Stimulated activated CD4-positive, alpha-beta T cell treated with anti-CD3 and anti-CD28 coated beads, Interleukin-4, amount 100 ng/mL, for 48 hours (primary cell): ENCODE measurements around the gene TBC1D5.

Experiments
- DNase-seq, 2 donors: peaks; one replicate each; pipeline ENCODE4 v3.0.0-alpha.2; 2020; ENCODE audit warnings: low read depth in 2 of 2

TBC1D5 gene

DNA sequence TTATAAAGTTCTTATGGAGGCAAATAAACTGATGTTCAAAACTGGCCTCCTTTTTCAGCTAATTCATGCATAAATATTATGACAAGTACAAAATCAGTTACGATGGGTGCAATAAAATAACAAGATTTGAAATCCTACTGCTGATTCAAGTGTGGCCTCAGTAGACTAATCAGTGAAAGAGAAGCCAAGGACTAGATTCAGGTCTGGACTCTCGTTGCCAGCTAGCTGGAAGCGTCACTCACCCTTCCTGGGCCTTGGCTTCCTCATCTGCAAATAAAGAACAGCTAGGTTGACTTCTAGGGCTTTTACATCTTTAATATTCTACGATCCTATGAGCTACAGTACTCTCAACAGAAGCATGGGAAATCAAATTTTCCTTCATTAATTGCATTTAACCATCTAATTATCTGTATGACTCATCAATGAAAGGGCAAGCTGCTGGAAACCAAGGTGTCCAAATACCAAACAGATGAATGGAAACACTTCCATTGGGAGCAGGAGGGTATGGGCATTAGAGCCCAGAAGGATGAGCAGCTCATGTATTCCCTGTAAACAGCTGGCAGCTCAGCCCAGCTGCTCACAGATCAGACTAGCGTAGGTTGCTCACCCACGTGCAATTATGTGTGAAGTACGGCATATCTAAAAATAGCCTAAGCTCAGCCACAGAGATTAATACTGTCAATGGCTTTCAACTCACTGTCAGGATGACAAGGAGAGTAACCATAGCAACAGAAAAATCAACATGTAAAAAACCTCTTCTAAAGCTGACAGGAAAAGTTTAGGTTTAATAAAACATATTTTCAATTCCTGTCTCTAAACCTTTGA lies 562.8 kb downstream of the TBC1D5 start:
- DNase-seq: no peak

DNA sequence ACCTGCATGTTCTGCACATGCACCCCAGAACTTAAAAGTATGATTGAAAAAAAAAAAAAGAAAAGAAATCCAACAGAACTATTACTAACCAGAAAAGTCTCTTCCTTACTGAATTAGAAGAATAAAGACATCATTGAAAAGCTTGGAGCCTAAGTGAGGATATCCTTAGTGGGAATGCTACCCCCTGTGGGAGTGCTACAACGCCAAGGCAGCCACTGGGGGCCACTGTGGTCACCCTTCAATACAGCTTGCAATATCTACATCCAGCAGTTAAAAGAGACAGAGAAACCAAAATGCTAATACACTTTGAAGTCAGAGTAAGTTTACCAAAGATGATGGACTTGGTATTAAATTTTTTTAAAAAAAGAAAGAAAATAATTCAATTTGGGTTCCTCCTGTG lies 565.7 kb downstream of the TBC1D5 start:
- DNase-seq: no peak

DNA sequence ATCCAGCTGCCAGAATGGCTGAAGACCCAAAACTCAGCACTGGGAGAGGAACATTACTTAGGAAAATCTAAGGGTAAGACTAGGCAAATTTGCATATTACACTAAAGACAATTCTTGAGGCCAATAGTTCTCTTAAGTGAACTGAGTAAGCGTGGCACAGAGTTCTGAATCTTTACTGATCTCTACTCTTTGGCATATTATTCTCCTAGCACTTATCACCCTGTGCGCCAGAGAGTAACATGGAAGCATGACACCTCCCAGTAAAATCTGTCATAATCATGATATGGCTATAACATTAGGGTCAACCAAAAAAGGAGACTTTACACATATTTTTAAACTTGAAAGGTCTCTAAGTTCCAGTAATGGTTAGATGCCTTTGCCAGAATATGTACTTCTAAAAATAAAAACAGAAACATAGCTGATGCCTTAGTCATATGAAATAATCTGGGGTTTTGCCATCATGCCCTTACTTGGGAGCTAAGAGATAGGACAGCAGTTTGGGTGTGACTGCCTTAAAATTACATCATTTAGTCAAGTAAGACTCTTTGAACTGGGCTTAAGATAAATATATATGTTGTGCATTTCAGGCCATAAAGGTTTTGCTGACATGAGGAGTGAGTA lies 567.1 kb downstream of the TBC1D5 start:
- DNase-seq: no peak

DNA sequence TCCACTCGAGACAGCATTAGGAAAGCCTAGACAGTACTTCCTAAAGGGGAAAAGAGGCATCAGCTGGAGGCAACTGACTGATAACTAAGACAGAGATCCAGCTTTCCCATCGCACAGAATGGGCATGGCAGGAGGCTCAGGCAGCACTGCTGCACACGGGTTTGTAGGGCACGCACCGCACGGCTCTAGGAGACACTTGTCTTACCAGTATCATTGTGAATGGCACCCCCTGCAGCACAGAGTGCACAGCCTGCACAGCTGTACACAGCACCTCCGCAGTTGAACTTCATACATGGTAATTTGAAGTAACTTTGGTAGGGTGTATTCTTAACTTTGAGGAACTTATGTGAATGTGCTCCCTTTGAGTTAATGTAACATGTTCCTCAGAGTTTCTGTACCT lies 576.1 kb downstream of the TBC1D5 start:
- DNase-seq: no peak

DNA sequence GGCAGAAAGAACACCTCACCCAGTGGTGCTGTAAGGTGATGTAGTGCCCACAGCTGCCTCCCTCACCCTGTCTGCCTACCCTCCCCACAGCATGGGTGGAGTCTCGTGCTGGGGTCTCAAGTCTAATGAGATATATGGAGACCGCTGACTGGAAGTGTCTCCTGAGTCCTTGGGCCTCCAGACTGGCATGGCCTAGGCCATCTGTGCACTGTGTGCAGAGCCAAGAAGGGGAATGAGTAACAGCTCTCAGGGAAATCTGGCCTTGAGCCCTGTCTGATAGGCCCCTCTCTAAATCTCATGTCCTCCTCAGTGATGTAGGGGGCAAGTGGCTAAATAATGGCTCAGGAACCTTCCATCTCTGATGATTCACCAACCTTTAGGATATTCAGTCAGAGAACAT lies 580.3 kb downstream of the TBC1D5 start:
- no peak for DNase-seq

DNA sequence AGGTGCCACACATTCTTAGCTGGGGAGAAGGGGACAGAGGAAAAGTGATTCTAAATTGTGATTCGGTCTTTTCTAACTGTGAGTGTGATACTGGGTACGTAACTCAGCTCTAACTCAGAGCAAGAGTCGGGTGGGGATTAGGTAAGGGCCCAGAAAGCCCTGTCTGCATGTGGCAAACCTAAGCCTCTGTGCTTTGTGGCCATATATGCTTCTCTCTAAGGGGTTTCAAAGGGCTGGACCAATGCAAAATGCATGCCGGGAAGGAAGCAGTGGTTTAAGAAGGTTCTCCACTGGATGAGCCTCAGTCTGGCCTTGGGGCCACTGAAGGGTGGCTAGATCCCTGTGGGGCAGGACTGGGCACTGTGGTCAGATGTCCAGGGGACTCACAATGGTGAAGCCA lies 581.8 kb downstream of the TBC1D5 start:
- DNase-seq: no peak

DNA sequence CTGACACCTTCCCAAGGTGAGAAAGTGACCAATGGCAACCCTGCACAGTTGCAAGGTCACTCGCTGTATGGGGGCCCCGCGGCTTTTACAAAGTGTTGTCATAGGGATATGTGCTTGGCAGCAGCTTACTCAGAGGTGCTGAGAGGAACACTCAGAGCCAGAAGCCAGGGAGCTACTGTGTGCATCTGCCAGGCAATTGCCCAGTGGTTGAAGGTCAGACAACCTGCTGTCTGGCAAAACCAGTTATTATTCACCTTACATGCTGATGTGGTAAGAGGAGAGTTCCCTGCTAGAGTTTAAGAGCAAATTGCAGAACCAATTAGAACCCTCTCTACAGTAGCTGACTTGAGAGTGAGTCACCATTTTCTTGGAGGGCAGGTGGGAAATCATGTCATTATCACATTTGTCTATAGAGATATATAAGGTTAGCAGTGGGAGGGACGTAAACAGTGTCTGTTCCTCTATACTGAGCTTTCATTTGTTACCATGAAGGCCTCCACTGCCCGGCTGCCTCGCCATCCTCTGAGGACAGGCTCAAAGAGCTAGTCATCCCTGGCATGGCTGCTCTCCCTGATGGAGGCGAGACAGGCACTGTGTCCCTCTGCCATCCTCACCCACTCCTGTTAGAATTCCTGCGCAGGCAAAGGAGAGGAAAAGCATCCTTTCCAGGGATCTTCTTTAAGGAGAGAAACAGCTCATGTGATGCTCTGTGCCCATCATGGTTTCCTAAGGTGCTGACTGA lies 583.3 kb downstream of the TBC1D5 start:
- DNase-seq: no peak

DNA sequence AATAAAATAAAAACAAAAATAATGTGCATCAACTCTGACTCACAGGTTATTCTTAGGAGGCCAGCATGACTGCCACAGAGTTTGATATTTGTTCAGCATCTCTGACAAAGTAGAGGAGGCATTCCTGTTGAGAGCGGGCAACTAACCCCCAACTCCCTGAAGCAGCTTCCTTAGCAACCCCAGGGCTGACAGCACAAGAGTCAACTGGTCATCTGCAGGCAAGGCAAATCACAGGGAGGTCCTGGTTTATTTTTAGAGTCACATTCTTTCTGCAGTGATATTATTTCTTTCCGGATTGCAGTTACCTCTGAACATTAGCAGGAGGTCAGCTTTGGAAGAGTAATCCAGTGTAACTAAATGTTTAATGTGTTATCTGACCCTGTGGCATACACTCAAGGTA lies 584.7 kb downstream of the TBC1D5 start:
- no peak for DNase-seq

DNA sequence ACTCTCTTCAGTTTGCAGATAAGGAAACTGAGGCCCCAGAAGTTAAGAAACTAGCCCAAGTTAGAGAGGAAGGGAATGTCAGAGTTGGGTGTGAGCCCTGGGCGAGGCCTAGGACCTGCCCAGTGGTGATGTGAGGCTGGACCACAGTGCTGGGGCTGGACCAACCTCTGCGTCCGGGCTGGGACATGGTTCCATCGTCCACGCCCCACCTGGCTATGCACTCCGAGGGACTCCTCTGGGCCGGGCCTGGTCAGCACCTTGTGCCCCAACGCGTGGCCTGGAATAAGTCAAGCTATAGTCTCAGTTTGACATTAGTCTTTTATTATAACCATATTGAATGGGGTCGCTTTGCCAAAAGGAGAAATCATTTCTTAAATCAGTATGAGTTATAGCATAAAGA lies 585.6 kb downstream of the TBC1D5 start:
- no peak for DNase-seq

DNA sequence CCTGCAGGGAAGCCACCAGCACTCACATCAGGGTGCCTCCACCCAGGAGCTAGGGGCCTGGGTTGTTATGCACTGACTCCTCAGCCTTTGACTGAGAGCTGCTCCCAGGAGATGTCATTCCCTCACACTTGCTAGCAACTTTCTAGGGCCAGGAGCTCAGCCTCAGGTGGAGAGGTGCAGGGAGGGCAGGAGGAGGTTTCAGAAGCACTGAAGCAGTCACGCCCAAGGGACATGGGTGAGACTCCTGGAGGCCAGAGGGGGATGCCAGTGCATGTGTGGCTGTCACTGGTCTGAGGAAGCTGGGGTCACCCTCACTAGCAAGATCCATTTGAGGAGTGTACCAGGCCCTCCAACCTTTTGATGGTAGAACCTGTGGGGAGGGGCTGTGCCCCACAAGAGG lies 586.5 kb downstream of the TBC1D5 start:
- DNase-seq: no peak

DNA sequence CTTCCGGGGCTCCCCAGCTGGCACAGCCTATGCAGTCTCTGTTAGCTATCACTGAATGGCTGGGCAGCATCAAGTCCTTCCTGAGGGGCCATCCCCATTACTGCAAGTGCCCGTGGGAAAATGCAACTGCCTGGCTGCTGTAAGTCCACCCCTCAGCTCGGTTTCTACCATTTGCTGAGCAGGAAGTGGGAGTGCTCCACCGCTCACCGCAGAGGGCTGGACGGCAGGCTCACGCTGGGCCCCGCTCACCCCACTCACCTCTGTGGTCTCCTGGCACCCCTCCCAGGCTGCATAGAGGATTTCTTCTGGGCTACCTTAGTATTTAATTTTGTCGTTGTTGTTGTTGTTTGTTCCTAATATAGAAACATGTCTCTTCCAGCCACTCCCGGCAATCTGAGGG lies 587.5 kb downstream of the TBC1D5 start:
- no peak for DNase-seq

DNA sequence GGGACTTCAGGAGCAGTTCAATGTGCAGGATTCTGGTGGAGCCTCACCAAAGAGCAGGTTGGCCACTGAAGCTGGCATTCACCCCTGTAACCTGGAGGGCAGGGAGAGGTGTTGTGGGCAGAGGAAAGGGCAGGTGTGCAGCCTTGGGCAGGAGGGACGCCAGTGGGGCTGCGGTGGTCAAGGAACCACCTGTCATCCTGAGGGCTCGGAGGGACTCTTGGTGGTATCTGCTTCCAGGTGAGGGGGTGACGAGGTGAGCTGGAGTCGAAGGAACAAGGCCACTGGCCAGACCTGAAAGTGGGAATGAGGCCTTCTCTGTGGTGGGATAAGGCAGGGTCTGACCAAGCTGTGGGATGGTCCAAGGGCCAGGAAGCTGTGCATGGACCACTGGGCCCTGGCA lies 588.2 kb downstream of the TBC1D5 start:
- DNase-seq: no peak

DNA sequence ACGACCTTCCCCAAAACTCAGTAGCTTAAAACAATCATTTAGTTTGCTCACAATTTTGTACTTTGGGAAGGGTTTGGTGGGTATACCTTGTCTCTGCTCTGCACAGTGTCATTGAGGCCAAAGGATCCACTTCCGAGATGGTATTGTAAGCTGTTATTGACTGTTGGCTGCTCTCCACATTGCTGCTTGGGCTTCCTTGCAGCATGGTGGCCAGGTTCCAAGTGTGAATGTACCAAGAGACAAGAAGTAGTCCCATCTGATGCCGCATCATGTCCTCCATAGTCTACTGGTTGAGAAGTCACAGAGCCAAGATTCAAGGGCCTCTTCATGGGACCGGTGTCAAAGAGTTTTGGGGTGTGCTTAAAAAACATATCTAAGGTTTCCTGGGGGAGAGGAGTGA lies 589.2 kb downstream of the TBC1D5 start:
- no peak for DNase-seq

DNA sequence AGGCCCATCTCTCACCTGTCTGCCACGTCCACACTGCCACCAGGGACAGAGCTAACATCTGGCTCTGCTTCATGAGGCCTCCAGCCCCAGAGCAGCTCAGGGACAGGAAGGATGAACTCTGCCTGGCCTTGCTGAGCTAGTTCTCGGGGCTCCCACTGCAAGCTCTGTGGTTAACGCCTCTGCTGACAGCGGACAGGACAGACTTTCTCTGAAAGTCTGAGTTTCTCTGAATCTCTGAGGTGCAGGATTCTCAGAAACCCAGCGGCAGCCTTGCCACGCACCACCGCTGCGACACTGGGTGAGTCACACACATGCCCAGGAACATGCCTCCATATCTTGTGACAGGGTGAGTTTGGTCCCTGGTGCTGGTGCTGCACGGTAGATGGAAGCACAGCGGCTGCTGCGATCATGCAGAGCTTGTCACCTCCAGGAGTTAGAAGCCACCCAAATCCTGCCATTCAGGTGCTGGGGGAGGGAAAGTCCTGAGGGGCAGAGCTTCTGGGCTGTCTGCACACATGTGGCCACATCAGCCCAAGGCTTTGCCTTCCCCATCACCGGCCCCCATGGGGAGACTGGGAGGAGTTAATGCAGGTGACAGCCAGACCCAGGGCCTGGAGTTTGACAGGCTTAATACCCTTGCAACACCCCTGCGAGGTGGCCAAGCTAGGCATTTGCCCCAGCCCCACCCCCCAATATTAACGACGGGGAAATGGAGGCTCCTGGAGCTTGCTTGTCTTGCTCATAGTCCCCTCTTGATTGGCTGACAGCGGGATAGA lies 590.6 kb downstream of the TBC1D5 start:
- peak; percentile 69 to 78 for DNase-seq

DNA sequence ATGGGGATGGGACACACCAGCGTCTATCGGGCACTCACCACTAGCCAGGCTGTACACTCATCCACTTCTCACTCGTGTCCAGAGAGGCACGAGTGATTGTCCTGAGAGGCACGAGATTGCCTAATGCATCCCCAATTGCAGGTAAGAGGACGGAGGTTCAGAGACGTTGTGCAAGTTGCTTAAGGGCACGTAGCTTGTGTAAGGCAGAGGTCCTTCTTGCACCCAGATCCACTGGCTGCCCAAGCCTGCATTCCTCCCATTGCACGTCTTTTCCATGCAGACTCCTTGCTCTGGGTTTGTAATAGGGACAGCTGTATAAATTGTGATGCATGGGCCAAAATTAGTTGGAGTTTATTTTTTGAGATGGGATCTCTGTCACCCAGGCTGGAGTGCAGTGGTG lies 593.4 kb downstream of the TBC1D5 start:
- no peak for DNase-seq

DNA sequence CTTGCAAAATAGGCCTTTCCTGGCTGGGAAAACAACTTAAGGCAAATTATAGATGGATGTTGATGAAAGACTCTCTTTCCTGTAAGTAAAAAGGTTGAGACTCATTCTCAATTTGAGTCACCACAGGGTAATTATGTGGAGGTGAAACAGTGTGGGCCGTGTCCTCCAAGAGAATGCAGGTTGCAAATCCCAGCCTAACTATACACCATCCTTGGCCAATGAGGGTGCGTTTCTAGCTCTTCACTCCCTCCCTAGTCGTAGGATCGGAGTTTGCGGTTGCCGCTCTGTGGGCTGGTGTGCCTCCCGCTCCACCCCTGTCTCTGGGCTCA lies 597.8 kb downstream of the TBC1D5 start:
- no peak for DNase-seq

DNA sequence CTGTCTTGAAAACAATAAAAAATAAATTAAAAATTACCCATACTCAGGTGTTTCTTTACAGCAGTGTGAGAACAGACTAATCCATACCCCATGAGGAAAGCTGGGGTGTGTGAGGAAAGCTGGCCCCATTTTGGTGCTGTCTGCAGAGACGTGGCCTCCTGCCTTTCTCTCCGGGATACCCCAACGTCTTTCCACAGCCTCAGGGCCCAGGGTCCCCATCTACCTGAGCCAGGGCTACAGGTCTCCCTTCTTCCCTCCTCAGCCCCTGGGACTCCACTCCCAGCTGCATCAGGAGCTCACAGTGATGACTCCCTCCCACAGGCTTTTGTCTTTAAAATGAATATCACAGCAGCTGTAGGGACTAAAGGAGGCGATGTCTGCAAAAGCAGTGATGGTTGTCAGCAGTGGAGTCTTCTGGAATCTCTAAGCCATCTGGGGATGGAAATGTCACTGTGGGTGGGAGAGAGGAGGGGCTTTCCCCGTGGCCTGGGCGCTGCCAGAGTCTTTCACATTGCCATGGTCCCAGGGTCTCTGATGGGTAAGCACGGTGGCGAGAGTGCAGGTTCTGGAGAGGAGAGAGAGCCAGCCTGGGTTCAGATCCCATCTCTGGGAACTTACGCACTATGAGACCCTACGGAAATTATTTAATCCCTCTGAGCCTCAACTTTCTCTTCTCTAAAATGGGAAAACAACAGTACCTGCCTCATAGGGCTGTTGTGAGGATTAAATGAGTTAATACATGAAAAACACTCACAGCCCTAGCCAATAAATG lies 598.4 kb downstream of the TBC1D5 start:
- DNase-seq: no peak

DNA sequence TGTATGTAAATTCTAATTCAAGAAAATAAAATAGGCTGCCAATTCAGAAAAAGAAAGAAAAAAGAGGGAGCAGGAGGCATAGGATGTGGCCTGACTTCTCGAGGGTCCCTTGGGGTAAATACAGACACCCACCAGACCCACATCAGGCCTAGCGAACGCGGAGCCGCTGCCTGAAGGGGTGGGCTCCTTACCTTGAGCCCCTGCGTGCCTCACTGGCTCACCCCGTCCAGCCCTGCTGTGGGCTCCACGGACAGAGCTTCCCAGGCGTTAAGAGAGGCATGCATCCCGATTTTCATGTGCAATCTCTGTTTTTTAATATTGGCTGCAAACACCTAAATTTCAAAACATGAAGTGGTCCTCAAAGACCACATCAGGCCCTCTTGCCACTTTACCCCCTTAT lies 599.9 kb downstream of the TBC1D5 start:
- no peak for DNase-seq

DNA sequence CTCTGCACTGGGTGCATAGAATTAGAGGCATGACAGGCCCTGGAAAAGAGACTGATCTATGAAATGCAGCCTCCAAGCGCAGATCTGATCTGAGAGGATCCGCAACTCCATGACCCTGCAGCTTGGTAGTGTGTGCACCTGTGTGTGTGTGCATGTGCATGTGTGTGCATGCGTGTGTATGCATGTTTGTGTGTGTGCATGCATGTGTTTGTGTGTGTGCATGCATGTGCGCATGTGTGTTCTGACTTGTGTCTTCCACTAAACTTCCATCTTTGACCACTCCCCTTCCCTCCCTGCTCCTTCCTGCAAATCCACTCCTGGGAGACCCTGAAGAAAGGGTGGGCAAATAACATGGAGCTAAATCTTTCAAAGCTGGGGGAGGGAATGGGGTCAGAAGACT lies 600.7 kb downstream of the TBC1D5 start:
- DNase-seq: no peak

DNA sequence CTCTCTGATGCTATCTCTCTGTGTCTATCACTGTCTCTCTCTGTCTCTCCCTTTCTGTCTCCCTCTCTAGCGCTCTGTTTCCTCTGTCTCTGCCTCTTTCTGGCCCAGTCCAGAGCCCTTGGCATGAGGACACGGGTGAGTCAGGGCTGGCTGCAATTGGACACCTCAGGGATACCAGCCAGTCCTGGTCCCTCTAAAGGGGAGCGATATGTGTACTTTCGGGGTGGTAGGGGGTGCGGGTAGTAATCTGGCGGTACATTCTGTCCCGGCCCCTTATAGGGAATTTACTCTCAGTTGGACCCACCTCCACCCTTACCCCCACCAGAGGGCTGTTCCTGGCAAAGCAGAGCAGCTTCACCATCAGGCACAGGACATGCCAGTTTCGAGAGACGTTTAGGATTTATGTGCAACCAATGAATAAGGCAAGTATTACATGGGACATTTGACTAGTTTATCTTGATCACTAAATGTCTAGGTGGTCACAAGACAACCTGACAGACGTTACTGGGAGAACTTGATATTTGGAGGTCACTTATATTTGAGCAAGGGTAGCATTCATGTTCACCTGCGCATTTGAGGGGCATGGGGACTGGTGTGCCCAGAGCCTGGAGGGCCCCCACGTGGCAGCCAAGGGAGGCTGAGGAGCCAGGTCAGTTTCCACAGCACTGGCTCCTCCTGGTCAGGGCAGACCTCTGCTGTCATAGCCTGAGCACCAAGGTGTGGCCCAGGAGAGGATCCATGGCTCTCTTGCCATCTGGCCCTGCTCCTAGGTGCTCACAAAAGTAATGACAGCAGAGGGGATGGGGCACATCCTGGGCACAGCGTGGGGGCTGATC lies 601.5 kb downstream of the TBC1D5 start:
- DNase-seq: no peak
